Activated CD4-positive, alpha-beta T cell treated with anti-CD3 and anti-CD28 coated beads, Interleukin-2, amount 10 ng/mL, durations not matched to agents 7 days and 5 days (primary cell): ENCODE results near the gene RESP18. TPM values are rescaled to one million over a fixed set of nuclear protein-coding genes. Genes with fewer than 3 reads are reported as not detected.

ENCODE experiments used
- CTCF ChIA-PET: fragments of 350-600 bp; sonication (Branson Sonifier 250); formaldehyde crosslinking; loops from one replicate; lab custom pipeline; 2021; ENCODE audit warnings: antibody characterized with exemption; lab: Charles Lee
- POLR2A ChIA-PET: fragments of 350-600 bp; sonication (Branson Sonifier 250); formaldehyde crosslinking; loops from one replicate; lab custom pipeline; 2021; ENCODE audit warnings: antibody characterized with exemption; lab: Charles Lee
- DNase-seq: peaks from one replicate; pipeline ENCODE4 v3.0.0-alpha.2; 2020
- H3K27ac Mint-ChIP-seq: one replicate; pipeline ENCODE4 v1.8.0; 2021; ENCODE audit warnings: mild to moderate bottlenecking, moderate library complexity, mixed read lengths
- H3K27me3 Mint-ChIP-seq: one replicate; pipeline ENCODE4 v1.8.0; 2021; ENCODE audit warnings: mixed read lengths
- H3K36me3 Mint-ChIP-seq: one replicate; pipeline ENCODE4 v1.8.0; 2021; ENCODE audit warnings: low read depth, mixed read lengths
- H3K4me1 Mint-ChIP-seq: one replicate; pipeline ENCODE4 v1.8.0; 2021; ENCODE audit warnings: mixed read lengths
- H3K4me3 Mint-ChIP-seq: one replicate; pipeline ENCODE4 v1.8.0; 2021; ENCODE audit warnings: mild to moderate bottlenecking, moderate library complexity, mixed read lengths
- H3K9me3 Mint-ChIP-seq: one replicate; pipeline ENCODE4 v1.8.0; 2021; ENCODE audit warnings: mixed read lengths
- microRNA-seq: library from miRNA; unstranded; fragments of <30 nt; microRNA quantifications from one replicate; pipeline ENCODE4 v1.2.0, GENCODE V29; 2021; ENCODE audit warnings: borderline microRNAs expressed, borderline replicate concordance
- total RNA-seq, 2 experiments: library from RNA; stranded (reverse); gene quantifications; one replicate each; pipeline ENCODE4 v1.2.3, GENCODE V29; 2021

The RESP18 gene
- total RNA-seq, 2 experiments from 2014 or later = not detected

DNA sequence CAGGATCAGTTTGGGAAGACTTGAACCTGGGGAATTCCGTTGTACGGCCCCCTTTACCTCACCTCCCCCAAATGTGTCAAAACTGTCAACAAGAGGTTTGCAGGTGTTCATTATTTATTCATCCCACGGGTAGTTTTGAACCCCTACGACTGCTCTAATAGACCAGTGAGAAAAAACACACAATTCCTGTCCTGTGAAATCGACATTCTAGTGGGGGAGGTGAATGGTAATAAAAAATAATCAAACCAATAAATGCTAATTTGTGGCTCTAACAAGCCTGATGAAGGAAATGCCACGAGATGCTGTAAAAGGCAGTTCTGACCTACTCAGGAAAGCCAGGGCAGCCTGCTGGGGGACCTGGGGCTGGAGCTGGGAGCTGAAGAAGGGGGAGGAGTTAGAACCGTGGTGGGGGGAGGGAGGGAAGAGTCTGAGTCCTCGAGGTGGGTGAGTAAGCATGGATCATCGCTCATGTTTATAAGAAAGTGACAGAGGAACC is 53.8 kb downstream of the RESP18 start:
- Mint-ChIP-seq H3K36me3 (peaks cover 18% of the 10 kb centered on the region), H3K4me1 (peaks cover 41% of the 10 kb centered on the region), H3K9me3 (no peaks in the 10 kb centered on the region), H3K27me3 (no peaks in the 10 kb centered on the region), H3K4me3 (peak overlapping the region; percentile 96), H3K27ac (peak overlapping the region; percentile 99)
- ChIA-PET POLR2A (interaction anchor here (0.9 to 1.6 kb wide), 2 partner anchors 24 to 31 kb away, joined by 6 read pairs; no protein-coding TSS in a partner anchor), CTCF (interaction anchor here (0.5 to 15.6 kb wide), 11 partner anchors 8 to 110 kb away, joined by 3 to 194 read pairs (median 8); partner anchors contain the start of genes CNPPD1, TUBA4A and TUBA4B)
- DNase-seq = no peak

- Mint-ChIP-seq H3K9me3 (no peaks in the 10 kb centered on the region), H3K36me3 (peaks cover 15% of the 10 kb centered on the region), H3K27ac (peak overlapping the region; percentile 99), H3K27me3 (no peaks in the 10 kb centered on the region), H3K4me3 (peak overlapping the region; percentile 58), H3K4me1 (peaks cover 39% of the 10 kb centered on the region)
- ChIA-PET POLR2A (interaction anchor here (1.6 kb wide), 1 partner anchor 23 kb away, joined by 6 read pairs; no protein-coding TSS in a partner anchor), CTCF (interaction anchor here (0.5 to 15.6 kb wide), 13 partner anchors 7 to 111 kb away, joined by 3 to 194 read pairs (median 7); partner anchors contain the start of genes CNPPD1, TUBA4A and TUBA4B)
- DNase-seq = peak; percentile 76
Observed at GRCh38 chr2:219277703-219278654, 54.6 kb downstream of the RESP18 start.

Small RNAs within 50 kb of the gene (microRNA-seq; reads per million reads assigned to microRNA genes)
- not detected for gene MIR153-1

Other genes starting within 250 kb of the RESP18 start
- 10 to 100 TPM; 18.1 to 20.3 TPM for gene NHEJ1, start 171.9 kb downstream of the RESP18 start, total RNA-seq
- 1 to 10 TPM; 2.3 to 2.8 TPM for gene SLC23A3, start 162.7 kb downstream of the RESP18 start, total RNA-seq
- 10 to 100 TPM; 79.6 to 79.8 TPM for gene CNPPD1, start 155.8 kb downstream of the RESP18 start, total RNA-seq
- gene RETREG2, start 154.5 kb downstream of the RESP18 start, total RNA-seq = 100 to 1,000 TPM in 1 of 2 experiments, 10 to 100 TPM in 1; 95.1 to 102 TPM
- gene ZFAND2B, start 126.0 kb downstream of the RESP18 start, total RNA-seq = 10 to 100 TPM; 49.1 to 60.2 TPM
- 10 to 100 TPM; 10.0 to 10.3 TPM for gene ABCB6, start 113.8 kb downstream of the RESP18 start, total RNA-seq
- 10 to 100 TPM; 48.5 to 52.9 TPM for gene ATG9A, start 103.1 kb downstream of the RESP18 start, total RNA-seq
- 100 to 1,000 TPM in 1 of 2 experiments, 10 to 100 TPM in 1; 92.0 to 100 TPM for gene ANKZF1, start 102.9 kb downstream of the RESP18 start, total RNA-seq
- gene GLB1L, start 87.3 kb downstream of the RESP18 start, total RNA-seq = 1 to 10 TPM; 3.3 to 3.4 TPM
- gene STK16, start 87.3 kb downstream of the RESP18 start, total RNA-seq = 10 to 100 TPM; 33.0 to 33.5 TPM
- gene TUBA4B, start 79.5 kb downstream of the RESP18 start, total RNA-seq = not detected
- gene TUBA4A, start 78.8 kb downstream of the RESP18 start, total RNA-seq = 100 to 1,000 TPM; 261 to 339 TPM
- gene DNAJB2, start 53.4 kb downstream of the RESP18 start, total RNA-seq = 10 to 100 TPM; 38.2 to 40.9 TPM
- gene PTPRN, start 23.3 kb downstream of the RESP18 start, total RNA-seq = not detected
- 10 to 100 TPM; 58.8 to 64.9 TPM for gene DNPEP, start 55.2 kb upstream of the RESP18 start, total RNA-seq
- gene DES, start 85.6 kb upstream of the RESP18 start, total RNA-seq = not detected
- 1 to 10 TPM; 2.0 to 2.6 TPM for gene SPEG, start 102.1 kb upstream of the RESP18 start, total RNA-seq
- gene GMPPA, start 166.1 kb upstream of the RESP18 start, total RNA-seq = 10 to 100 TPM; 34.5 to 40.5 TPM
- not detected for gene ASIC4, start 181.7 kb upstream of the RESP18 start, total RNA-seq
- 1 to 10 TPM; 6.4 to 7.8 TPM for gene CHPF, start 211.1 kb upstream of the RESP18 start, total RNA-seq
- under 1 TPM; 0.44 to 0.69 TPM for gene TMEM198, start 211.3 kb upstream of the RESP18 start, total RNA-seq
- gene OBSL1, start 238.8 kb upstream of the RESP18 start, total RNA-seq = not detected
- not detected for gene INHA, start 239.6 kb upstream of the RESP18 start, total RNA-seq